GM12878 (cell line): ENCODE measurements around the gene RHOC. TPM values are rescaled to one million over a fixed set of nuclear protein-coding genes. Genes with fewer than 3 reads are reported as not detected.

Experiments used
- ASH2L ChIP-seq: fragments of 300-600, 200-600 bp; sonication (generic); IDR thresholded peaks from 2 replicates; pipeline ENCODE4 v1.6.1; 2017; ENCODE audit warnings: low read depth, mild to moderate bottlenecking, borderline replicate concordance
- EED ChIP-seq: sonication (generic); IDR thresholded peaks from 2 replicates; pipeline ENCODE4 v1.6.1; 2016; ENCODE audit warnings: antibody characterized with exemption, low read depth
- IKZF2 ChIP-seq, 2 experiments: fragments of 450-650 bp; IDR thresholded peaks; 2 replicates each; pipeline ENCODE4 v1.6.1; 2017; ENCODE audit warnings: mild to moderate bottlenecking in 2 of 2, moderate library complexity in 2 of 2
- LARP7 ChIP-seq: fragments of 450-650 bp; IDR thresholded peaks from 2 replicates; pipeline ENCODE4 v1.6.1; 2017; ENCODE audit warnings: mild to moderate bottlenecking
- NFXL1 ChIP-seq: fragments of 450-650 bp; IDR thresholded peaks from 2 replicates; pipeline ENCODE4 v1.6.1; 2017; ENCODE audit warnings: antibody characterized with exemption, mild to moderate bottlenecking, borderline replicate concordance
- NRF1 ChIP-seq: conservative IDR thresholded peaks from 2 replicates; pipeline ENCODE4 v1.6.1; 2011; ENCODE audit warnings: mild to moderate bottlenecking, low read depth, low read length, improper control_type of control experiment
- POLR2AphosphoS5 ChIP-seq: IDR thresholded peaks from 2 replicates; pipeline ENCODE4 v1.6.1; 2011; ENCODE audit warnings: mild to moderate bottlenecking, low read length, inconsistent platforms
- RAD21 ChIP-seq: IDR thresholded peaks from 2 replicates; pipeline ENCODE4 v1.6.1; 2011; ENCODE audit warnings: mild to moderate bottlenecking, low read depth, low read length, moderate library complexity; ENCODE audit not compliant: insufficient read depth
- RB1 ChIP-seq: fragments of 450-650 bp; formaldehyde crosslinking; IDR thresholded peaks from 2 replicates; pipeline ENCODE4 v1.6.1; 2017; ENCODE audit warnings: mild to moderate bottlenecking, borderline replicate concordance
- RUNX3 ChIP-seq: IDR thresholded peaks from 2 replicates; pipeline ENCODE4 v1.6.1; 2012; ENCODE audit warnings: low read length, inconsistent platforms
- TCF3 ChIP-seq: IDR thresholded peaks from 2 replicates; pipeline ENCODE4 v1.6.1; 2012; ENCODE audit warnings: low read depth, mild to moderate bottlenecking, low read length, borderline replicate concordance; ENCODE audit not compliant: insufficient read depth
- ZNF217 ChIP-seq: fragments of 450-650 bp; IDR thresholded peaks from 2 replicates; pipeline ENCODE4 v1.6.1; 2017; ENCODE audit warnings: antibody characterized with exemption, mild to moderate bottlenecking
- polyA plus RNA-seq, 11 experiments: library from polyadenylated mRNA; depleted of rRNA in 4 of 11; unstranded in 6 of 11; stranded (reverse) in 5 of 11; fragments of >200 nt; fragmentation: Nextera tagmentation in 4 of 11; fragmentation: Illumina TruSeq in 1 of 11; extraction: Ambion mirVana in 4 of 11; extraction: Trizol in 1 of 11; gene quantifications; 1 replicate in 1 of 11; 2 replicates in 10 of 11; pipeline versions ENCODE4 v1.2.1 to v1.2.3, GENCODE V29; 2011 to 2016; ENCODE audit warnings: inconsistent platforms in 2 of 11, missing spikeins in 2 of 11, low read depth in 1 of 11
- total RNA-seq, 4 experiments: library from RNA; depleted of rRNA in 3 of 4; stranded (reverse); fragments of >200 nt in 3 of 4; fragmentation: Illumina TruSeq in 1 of 4; extraction: Trizol in 1 of 4; gene quantifications; 2 replicates each; pipeline versions ENCODE4 v1.2.1 to v1.2.3, GENCODE V29; 2013 to 2021
- TF ChIP-seq, protein P1 (sequence below): fragments of 450-650 bp; IDR thresholded peaks from 2 replicates; pipeline ENCODE4 v1.6.1; 2017; ENCODE audit warnings: low read depth, mild to moderate bottlenecking, moderate library complexity
- TF ChIP-seq, protein P2 (sequence below): fragments of 450-650 bp; IDR thresholded peaks from 2 replicates; pipeline ENCODE4 v1.6.1; 2018; ENCODE audit warnings: mild to moderate bottlenecking, low read depth, moderate library complexity; ENCODE audit not compliant: partially characterized antibody
- TF ChIP-seq, protein P3 (sequence below): fragments of 150-350 bp; IDR thresholded peaks from 2 replicates; pipeline ENCODE4 v1.6.1; 2016; ENCODE audit warnings: low read depth, low read length
- TF ChIP-seq, protein P4 (sequence below): fragments of 450-650 bp; IDR thresholded peaks from 2 replicates; pipeline ENCODE4 v1.6.1; 2017; ENCODE audit warnings: antibody characterized with exemption, mild to moderate bottlenecking, moderate library complexity
- TF ChIP-seq, protein P5 (sequence below): IDR thresholded peaks from 2 replicates; pipeline ENCODE4 v1.6.1; 2012; ENCODE audit warnings: low read depth, low read length, improper control_type of control experiment

RHOC gene
- total and polyA plus RNA-seq, 10 of the 15 experiments (the other 5 are each of a cell fraction or from before 2014, with no cell fraction given) = 20.6 to 371 (median 158) TPM

DNA sequence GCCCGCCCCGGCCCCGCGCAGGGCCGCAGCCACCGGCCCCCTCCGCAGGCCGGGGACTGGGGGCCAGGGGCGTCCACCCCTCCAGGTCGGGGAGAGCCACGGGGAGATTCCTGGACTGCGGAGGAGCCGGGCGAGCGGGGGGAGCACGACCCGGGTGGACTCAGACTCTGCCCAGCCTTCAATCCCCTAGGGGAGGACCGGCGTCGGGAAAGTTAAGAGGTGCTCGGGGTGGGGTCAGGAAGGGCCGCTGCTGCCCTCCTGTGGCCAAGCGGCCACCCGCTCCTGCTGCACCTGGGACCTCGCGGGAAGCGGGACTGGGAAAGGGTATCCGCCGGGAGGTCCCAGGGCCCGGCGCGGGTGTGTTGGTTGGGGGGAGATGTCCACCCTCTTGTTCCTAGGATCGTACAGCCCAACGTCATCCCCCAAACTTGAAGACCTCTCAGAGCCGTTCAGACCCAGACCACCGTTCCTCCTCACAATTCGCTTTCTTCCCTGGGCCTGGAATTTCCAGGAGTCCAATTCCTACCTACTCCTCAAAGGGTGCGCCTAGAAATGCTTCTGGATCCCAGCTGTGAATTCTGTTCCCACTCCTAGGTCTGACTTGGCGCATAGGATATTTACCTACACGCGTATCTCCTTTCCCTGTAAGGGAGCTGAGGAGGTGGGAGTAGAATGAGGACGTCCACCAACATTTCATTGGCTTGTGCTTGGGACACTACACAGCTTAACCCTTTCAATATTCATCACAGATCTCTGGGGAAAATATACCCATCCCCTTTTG is 484 bp upstream of the RHOC start (continued):
- peak; percentile 86; the same call in 1 of the 2 replicates for TF ChIP-seq RB1
- TF ChIP-seq ASH2L = no peak
- TF ChIP-seq EED = peak; percentile 89
- TF ChIP-seq, protein P1, sequence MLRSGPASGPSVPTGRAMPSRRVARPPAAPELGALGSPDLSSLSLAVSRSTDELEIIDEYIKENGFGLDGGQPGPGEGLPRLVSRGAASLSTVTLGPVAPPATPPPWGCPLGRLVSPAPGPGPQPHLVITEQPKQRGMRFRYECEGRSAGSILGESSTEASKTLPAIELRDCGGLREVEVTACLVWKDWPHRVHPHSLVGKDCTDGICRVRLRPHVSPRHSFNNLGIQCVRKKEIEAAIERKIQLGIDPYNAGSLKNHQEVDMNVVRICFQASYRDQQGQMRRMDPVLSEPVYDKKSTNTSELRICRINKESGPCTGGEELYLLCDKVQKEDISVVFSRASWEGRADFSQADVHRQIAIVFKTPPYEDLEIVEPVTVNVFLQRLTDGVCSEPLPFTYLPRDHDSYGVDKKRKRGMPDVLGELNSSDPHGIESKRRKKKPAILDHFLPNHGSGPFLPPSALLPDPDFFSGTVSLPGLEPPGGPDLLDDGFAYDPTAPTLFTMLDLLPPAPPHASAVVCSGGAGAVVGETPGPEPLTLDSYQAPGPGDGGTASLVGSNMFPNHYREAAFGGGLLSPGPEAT = peak; percentile 25; the same call in 1 of the 2 replicates
- TF ChIP-seq, protein P2, sequence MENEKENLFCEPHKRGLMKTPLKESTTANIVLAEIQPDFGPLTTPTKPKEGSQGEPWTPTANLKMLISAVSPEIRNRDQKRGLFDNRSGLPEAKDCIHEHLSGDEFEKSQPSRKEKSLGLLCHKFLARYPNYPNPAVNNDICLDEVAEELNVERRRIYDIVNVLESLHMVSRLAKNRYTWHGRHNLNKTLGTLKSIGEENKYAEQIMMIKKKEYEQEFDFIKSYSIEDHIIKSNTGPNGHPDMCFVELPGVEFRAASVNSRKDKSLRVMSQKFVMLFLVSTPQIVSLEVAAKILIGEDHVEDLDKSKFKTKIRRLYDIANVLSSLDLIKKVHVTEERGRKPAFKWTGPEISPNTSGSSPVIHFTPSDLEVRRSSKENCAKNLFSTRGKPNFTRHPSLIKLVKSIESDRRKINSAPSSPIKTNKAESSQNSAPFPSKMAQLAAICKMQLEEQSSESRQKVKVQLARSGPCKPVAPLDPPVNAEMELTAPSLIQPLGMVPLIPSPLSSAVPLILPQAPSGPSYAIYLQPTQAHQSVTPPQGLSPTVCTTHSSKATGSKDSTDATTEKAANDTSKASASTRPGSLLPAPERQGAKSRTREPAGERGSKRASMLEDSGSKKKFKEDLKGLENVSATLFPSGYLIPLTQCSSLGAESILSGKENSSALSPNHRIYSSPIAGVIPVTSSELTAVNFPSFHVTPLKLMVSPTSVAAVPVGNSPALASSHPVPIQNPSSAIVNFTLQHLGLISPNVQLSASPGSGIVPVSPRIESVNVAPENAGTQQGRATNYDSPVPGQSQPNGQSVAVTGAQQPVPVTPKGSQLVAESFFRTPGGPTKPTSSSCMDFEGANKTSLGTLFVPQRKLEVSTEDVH = no peak
- TF ChIP-seq ZNF217 = 0 out of 2 replicates have a peak, but pooled peaks have one; percentile 36
- no peak for TF ChIP-seq POLR2AphosphoS5
- peak; percentile 87 for TF ChIP-seq IKZF2 (IDR thresholded peaks at IDR 0.05)
- TF ChIP-seq, protein P3, sequence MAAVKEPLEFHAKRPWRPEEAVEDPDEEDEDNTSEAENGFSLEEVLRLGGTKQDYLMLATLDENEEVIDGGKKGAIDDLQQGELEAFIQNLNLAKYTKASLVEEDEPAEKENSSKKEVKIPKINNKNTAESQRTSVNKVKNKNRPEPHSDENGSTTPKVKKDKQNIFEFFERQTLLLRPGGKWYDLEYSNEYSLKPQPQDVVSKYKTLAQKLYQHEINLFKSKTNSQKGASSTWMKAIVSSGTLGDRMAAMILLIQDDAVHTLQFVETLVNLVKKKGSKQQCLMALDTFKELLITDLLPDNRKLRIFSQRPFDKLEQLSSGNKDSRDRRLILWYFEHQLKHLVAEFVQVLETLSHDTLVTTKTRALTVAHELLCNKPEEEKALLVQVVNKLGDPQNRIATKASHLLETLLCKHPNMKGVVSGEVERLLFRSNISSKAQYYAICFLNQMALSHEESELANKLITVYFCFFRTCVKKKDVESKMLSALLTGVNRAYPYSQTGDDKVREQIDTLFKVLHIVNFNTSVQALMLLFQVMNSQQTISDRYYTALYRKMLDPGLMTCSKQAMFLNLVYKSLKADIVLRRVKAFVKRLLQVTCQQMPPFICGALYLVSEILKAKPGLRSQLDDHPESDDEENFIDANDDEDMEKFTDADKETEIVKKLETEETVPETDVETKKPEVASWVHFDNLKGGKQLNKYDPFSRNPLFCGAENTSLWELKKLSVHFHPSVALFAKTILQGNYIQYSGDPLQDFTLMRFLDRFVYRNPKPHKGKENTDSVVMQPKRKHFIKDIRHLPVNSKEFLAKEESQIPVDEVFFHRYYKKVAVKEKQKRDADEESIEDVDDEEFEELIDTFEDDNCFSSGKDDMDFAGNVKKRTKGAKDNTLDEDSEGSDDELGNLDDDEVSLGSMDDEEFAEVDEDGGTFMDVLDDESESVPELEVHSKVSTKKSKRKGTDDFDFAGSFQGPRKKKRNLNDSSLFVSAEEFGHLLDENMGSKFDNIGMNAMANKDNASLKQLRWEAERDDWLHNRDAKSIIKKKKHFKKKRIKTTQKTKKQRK = no peak
- peak; percentile 30; the same call in 1 of the 2 replicates for TF ChIP-seq LARP7
- peak; percentile 5; the same call in 1 of the 2 replicates for TF ChIP-seq RUNX3
- TF ChIP-seq, protein P4, sequence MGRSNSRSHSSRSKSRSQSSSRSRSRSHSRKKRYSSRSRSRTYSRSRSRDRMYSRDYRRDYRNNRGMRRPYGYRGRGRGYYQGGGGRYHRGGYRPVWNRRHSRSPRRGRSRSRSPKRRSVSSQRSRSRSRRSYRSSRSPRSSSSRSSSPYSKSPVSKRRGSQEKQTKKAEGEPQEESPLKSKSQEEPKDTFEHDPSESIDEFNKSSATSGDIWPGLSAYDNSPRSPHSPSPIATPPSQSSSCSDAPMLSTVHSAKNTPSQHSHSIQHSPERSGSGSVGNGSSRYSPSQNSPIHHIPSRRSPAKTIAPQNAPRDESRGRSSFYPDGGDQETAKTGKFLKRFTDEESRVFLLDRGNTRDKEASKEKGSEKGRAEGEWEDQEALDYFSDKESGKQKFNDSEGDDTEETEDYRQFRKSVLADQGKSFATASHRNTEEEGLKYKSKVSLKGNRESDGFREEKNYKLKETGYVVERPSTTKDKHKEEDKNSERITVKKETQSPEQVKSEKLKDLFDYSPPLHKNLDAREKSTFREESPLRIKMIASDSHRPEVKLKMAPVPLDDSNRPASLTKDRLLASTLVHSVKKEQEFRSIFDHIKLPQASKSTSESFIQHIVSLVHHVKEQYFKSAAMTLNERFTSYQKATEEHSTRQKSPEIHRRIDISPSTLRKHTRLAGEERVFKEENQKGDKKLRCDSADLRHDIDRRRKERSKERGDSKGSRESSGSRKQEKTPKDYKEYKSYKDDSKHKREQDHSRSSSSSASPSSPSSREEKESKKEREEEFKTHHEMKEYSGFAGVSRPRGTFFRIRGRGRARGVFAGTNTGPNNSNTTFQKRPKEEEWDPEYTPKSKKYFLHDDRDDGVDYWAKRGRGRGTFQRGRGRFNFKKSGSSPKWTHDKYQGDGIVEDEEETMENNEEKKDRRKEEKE = no peak
- peak; percentile 85 for TF ChIP-seq RAD21
- TF ChIP-seq TCF3 = 0 out of 2 replicates have a peak, but pooled peaks have one; percentile 67
- peak; percentile 97 for TF ChIP-seq NFXL1
- TF ChIP-seq, protein P5, sequence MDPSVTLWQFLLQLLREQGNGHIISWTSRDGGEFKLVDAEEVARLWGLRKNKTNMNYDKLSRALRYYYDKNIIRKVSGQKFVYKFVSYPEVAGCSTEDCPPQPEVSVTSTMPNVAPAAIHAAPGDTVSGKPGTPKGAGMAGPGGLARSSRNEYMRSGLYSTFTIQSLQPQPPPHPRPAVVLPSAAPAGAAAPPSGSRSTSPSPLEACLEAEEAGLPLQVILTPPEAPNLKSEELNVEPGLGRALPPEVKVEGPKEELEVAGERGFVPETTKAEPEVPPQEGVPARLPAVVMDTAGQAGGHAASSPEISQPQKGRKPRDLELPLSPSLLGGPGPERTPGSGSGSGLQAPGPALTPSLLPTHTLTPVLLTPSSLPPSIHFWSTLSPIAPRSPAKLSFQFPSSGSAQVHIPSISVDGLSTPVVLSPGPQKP = no peak
- no peak for TF ChIP-seq NRF1
